Caki2 (cell line): ENCODE measurements around the gene SYT15. TPM values are rescaled to one million over a fixed set of nuclear protein-coding genes. Genes with fewer than 3 reads are reported as not detected.

Source experiments
- DNase-seq: peaks from one replicate; pipeline ENCODE4 v3.0.0-alpha.2; 2015; ENCODE audit warnings: low read depth
- in situ Hi-C: cut with HindIII; loops from 2 replicates; pipeline ENCODE4 v1.10.0; 2016; ENCODE audit warnings: low sequenced_read_pairs, low pct_unique_long_range_greater_than_20kb, mixed read lengths
- total RNA-seq: library from RNA; depleted of rRNA; stranded (reverse); fragments of >200 nt; shearing (Covaris generic); gene quantifications from 2 replicates; pipeline ENCODE4 v1.2.3, GENCODE V29; 2014; ENCODE audit warnings: low replicate concordance

Gene SYT15
- total RNA-seq, 1 experiment from 2014 or later: not detected

DNA sequence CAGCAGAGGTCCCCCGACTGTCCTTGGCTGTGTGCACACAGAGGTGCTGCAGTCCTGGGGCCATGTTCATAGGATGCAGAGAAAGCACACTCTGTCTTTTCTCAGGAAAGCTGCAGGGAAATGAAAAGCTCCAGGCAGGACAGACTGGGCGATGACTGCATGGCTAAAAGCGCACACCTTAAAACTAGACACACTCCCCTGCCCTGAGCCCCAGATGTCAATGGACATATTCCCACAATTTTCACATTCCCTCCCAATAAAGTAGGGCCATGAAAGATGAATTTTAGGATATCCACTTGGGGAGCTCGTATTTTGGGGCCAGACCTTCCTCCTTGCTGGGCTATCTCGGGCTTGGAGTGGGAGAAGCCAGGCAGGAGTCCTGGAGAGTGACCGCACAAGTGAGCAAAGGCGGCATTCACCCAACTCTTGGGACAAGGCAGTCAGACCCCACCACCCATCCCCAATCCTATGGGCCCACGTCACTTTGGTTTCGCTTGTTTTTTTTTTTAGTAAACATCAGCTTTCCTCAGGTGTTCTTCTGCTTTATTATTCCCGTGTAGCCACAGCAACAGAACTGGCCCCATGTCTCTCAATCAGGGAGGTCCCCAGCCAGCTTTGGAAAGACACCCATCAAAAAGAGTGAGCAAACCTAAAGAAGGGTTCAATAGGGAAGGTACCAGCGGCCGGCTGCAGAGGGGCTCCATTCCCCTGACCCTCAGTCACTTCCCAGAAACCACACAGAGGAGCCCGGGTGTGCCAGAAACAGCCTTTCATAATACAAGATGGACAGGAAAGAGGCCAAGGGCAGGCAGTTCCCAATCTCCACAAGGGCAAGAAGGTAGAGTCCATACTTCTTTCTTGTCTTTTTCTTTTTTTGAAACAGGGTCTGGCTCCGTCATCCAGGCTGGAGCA, 35.2 kb upstream of the SYT15 start:
- DNase-seq: no peak
- in situ Hi-C loops: no loop called here

GRCh38 chr10:46544989-46545791, 33.7 kb upstream of the SYT15 start:
- in situ Hi-C loops: no loop called here
- no peak for DNase-seq

- no peak for DNase-seq
- in situ Hi-C loops: no loop called here
Measured at GRCh38 chr10:46545861-46546590, 32.9 kb upstream of the SYT15 start.

- DNase-seq: no peak
- in situ Hi-C loops: no loop called here
Measured at GRCh38 chr10:46546591-46547540, 32.1 kb upstream of the SYT15 start.

- no peak for DNase-seq
- in situ Hi-C loops: no loop called here
Measured at GRCh38 chr10:46547541-46548497, 31.1 kb upstream of the SYT15 start.

- DNase-seq: no peak
Measured at GRCh38 chr10:46548498-46549090, 30.3 kb upstream of the SYT15 start.

DNA sequence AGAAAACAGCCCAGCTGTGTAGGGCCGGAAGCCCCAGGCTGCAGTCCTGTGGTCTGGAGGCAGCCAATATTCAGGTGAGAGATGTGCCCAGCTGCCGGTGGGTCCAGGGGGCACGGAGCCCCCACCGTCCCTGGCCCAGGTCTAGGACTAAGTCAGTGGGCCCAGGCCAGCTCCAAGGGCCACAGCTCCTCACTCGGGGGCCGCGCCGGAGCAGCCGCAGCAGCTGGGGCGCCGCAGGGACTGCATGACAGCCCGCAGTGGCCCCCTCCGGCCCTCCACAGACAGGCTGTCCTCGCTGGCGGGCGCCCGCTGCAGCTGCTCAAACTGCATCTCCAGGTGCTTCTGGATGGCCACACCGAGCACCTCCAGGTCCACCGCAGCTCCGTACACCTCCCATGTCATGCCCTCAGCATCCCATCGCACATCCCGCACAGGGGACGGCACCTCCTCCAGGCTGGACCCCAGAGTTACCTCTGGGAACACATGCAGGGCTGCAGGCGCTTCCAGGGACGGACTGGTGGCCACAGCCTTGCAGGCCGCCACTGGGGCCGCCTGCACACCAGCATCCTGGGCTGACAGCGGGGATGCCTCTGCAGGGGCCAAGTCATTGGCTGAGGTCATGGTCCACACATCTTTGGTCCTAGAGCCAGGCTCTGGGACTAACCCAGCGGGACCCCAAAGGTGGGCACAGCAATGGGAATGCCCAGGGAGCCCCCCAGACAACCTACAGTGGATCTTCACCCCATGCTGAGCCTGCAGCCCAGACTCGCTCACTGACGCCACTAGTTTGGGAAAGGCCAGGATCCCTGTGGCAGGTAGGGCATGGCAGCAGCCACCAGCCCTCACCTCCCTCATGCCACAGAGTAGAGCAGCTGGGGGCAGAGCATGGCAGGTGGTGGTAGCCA, 29.5 kb upstream of the SYT15 start:
- in situ Hi-C loops: no loop called here

More at GRCh38 chr10:46548498-46549090, 30.3 kb upstream of the SYT15 start:
- in situ Hi-C loops: no loop called here

GRCh38 chr10:46550076-46550790, 28.7 kb upstream of the SYT15 start:
- DNase-seq: no peak
- in situ Hi-C loops: no loop called here

More for the DNA sequence above, 29.5 kb upstream of the SYT15 start:
- DNase-seq: no peak

- in situ Hi-C loops: no loop called here
- no peak for DNase-seq
Measured at GRCh38 chr10:46550795-46551700, 27.9 kb upstream of the SYT15 start.

GRCh38 chr10:46551701-46552525, 27.0 kb upstream of the SYT15 start:
- no peak for DNase-seq
- in situ Hi-C loops: no loop called here

GRCh38 chr10:46552526-46553237, 26.2 kb upstream of the SYT15 start:
- in situ Hi-C loops: no loop called here
- no peak for DNase-seq

- in situ Hi-C loops: no loop called here
- no peak for DNase-seq
Measured at GRCh38 chr10:46553238-46554049, 25.5 kb upstream of the SYT15 start.
